Kidney tubule cell (primary cell): ENCODE results near the gene HMOX1.

Experiments used
- DNase-seq: peaks from one replicate; pipeline ENCODE4 v3.0.0-alpha.2; 2018; ENCODE audit warnings: low spot score

The HMOX1 gene, protein sequence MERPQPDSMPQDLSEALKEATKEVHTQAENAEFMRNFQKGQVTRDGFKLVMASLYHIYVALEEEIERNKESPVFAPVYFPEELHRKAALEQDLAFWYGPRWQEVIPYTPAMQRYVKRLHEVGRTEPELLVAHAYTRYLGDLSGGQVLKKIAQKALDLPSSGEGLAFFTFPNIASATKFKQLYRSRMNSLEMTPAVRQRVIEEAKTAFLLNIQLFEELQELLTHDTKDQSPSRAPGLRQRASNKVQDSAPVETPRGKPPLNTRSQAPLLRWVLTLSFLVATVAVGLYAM

DNA sequence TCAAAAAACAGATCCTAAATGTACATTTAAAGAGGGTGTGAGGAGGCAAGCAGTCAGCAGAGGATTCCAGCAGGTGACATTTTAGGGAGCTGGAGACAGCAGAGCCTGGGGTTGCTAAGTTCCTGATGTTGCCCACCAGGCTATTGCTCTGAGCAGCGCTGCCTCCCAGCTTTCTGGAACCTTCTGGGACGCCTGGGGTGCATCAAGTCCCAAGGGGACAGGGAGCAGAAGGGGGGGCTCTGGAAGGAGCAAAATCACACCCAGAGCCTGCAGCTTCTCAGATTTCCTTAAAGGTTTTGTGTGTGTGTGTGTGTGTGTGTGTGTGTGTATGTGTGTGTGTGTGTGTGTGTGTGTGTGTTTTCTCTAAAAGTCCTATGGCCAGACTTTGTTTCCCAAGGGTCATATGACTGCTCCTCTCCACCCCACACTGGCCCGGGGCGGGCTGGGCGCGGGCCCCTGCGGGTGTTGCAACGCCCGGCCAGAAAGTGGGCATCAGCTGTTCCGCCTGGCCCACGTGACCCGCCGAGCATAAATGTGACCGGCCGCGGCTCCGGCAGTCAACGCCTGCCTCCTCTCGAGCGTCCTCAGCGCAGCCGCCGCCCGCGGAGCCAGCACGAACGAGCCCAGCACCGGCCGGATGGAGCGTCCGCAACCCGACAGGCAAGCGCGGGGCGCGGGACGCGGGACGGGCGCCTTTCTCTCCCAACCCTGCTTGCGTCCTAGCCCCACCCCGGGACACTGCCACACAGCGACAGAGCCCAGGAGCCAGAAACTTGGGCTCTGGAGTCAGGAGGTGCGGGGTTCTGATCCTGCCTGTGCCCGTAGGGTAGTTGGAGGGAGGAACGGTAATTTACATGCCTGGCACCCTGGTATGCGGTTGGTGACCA lies at the start of gene HMOX1:
Gene HMOX1 (plus strand): TSS at position 560 of the 887 bp plus-strand sequence. CDS start 78 bp downstream, at position 638.
- peak; percentile 90 for DNase-seq

- no peak for DNase-seq
Measured at GRCh38 chr22:35332278-35332677, 48.6 kb upstream of the HMOX1 start.

- no peak for DNase-seq
Measured at GRCh38 chr22:35333220-35333619, 47.7 kb upstream of the HMOX1 start.

DNA sequence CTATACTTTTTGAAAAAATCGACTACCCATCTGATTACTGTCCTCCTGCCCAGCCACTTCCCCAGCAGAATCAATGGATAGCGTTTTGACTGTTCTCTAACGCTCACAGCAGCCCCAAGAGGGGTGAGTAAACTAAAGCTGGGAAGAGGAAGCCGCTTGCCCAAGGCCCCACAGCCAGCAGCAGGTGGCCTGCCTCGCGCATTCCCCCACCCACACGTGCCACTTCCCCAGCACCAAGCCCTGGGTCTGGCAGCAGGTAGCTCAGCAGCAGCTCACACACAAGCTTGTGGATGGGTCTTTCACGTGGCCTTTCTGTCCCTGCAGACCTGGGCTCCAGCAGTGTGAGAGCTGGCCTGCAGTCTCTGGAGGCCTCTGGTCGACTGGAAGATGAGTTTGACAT lies 46.9 kb upstream of the HMOX1 start:
- no peak for DNase-seq

GRCh38 chr22:35335468-35335867 lies 45.4 kb upstream of the HMOX1 start:
- no peak for DNase-seq

- no peak for DNase-seq
Measured at GRCh38 chr22:35335936-35336781, 44.7 kb upstream of the HMOX1 start.

DNA sequence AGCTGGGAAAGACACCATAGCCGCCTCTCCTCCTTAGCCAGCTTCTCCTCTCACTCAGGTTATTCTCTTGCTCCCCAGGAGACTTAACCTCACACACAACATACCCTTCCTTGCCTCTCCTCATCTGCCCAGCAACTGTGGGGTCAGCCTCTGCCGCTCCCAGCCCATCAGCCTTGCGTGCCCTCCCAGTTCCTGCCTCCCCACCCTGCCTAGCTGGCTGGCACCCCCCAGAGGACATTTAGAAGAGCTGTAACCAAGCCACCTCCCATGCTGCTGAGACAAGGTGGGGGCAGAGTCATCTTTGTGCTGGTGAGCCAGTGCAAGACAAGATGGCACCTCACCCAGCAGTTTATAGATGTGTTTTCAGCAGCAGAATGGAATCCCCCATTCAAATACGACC lies 43.0 kb upstream of the HMOX1 start:
- peak; percentile 17 for DNase-seq

DNA sequence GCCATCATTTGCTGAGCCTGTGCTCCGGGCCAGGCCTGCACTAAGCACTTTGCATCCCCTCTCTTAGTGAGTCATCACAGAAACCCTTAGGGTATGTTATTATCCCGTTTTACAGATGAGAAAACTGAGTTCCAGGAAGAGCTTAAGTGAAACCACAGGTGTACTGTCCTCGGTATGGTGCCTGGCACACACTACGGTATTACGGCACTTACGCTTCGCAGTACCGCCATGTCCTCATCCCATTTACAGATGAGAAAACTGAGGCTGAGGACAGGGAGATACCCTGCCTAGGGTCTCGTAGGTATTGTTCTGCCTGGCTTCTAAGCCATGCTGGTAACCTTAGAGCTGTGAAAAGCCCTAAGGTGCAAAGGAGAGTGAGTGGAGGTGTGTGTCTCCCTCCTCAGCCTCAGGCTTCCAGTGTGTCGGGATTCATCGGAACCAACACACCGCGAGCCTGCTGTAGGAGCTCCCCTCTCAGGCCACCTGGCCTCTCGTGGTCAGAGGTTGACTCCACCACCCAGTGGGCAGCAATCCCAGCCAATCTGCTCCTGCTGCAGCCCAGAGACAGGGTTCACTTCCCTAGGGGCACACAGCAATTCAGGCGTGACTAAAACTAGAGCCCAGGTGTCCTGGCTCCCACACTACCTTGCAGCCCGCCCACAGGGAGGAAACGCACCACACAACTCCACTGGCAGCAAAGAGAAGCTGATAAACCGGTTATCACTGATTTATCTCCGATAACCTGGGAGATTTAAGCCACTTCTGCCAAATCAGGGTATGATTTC lies 39.6 kb upstream of the HMOX1 start:
- DNase-seq = no peak

- DNase-seq = no peak
Measured at GRCh38 chr22:35342390-35342789, 38.5 kb upstream of the HMOX1 start.

GRCh38 chr22:35343664-35344550 lies 37.0 kb upstream of the HMOX1 start:
- no peak for DNase-seq

DNA sequence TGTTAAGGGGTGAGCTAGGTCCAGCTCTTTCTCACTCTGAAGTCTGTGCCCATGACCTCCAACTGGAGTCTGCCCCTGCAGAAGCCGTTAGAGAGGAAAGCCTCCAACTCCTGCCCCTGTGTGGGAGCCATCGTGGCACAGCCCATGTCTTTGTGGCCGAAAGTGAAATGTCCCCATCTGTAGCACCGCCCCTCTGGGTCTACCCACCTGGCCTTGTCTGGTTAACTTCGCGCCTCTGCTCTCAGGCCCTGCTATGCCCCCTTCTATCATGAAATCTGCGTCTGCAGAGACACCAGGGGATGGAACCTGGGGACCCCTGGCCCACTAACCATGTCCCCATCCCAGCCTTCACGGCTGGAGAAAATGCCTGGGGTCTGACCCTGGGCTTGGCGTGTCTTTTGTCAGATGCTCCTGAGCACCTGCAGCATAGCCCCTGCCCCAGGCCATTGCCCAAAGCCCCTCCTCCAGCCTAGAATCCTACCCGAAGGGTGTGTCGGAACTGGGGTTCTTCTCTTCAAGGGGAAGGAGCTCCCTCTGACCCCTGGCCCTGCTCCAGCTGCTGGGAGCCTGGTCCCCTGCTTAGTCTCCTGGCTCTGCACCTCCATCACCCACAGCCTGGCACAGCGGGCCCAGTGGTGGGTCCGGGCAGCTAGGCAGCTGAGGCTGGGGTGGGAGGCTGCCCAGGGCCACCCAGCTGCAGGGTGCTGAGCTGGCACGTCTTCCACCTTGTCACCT lies 35.8 kb upstream of the HMOX1 start:
- DNase-seq = no peak

- no peak for DNase-seq
Measured at GRCh38 chr22:35345808-35346505, 34.9 kb upstream of the HMOX1 start.

DNA sequence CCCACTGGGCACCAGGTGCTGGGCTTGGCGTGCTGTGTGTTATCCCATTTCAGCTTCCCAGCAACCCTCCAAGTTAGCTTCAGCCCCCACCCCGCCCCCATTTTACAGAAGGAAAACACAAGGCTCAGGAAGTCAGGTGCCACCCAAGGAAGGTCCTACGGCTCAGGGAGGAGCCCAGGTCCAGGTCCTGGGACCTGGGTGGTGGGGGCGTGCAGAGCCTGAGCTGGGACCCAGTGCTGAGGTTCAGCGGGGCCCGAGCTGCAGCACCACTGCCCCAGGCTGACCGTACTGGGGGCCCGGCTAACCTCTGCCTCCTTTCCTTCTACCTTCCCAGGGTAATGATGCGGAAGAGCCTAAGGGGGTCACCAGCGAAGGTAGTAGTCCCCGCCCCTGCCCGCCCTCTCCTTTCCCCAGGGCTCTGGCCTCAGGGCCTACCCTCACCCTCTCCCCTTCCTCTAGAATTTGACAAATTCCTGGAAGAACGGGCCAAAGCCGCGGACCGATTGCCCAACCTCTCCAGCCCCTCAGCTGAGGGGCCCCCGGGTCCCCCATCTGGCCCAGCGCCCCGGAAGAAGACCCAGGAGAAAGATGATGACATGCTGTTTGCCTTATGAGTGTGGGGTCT lies 34.2 kb upstream of the HMOX1 start:
- DNase-seq = no peak

DNA sequence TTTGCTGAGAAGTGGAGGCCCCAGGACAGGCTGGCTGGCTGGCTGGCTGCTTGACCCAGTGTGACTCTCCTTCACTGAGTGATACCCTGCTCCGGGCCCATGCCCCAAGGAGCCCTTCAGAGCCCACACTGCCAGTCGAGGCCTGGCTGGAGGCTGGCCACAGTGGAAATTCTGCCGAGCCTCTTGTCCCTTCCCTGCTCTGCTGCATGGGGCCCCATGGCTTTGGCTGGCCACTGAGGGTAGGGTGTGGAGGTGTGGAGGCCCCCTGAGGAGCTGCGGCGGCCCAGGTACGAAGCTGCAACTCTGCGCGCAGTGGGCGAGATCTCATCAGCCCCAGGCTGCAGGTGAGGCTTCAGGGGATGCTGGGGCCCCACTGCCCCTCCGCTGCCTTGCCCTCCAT lies 33.4 kb upstream of the HMOX1 start:
- DNase-seq = no peak

DNA sequence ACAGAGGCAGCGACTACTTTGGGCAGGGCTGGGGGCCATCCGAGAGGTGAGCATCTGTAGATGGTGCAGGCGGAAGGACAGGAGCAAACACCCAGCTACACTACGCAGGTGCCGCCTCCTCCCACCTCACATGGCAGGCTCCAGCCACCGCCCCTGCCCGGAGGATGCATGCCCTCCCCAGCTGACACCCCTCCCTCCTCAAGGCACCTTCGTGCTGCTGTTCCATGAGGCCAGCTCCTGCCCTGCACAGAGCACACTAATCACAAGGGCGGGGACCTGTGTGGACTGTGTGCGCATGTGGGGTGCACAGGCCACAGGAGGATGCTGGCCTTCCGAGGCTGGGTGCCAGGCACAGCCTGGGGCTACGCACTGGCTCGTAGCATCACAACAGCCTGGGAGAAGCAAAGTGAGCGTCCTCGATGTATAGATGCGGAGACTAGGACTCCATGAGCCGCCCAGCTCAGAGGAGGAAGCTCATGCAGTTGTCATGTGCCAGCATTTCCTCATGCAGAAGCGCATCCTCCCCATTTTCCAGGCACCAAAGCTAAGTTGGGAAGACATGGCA lies 32.8 kb upstream of the HMOX1 start:
- DNase-seq = no peak

DNA sequence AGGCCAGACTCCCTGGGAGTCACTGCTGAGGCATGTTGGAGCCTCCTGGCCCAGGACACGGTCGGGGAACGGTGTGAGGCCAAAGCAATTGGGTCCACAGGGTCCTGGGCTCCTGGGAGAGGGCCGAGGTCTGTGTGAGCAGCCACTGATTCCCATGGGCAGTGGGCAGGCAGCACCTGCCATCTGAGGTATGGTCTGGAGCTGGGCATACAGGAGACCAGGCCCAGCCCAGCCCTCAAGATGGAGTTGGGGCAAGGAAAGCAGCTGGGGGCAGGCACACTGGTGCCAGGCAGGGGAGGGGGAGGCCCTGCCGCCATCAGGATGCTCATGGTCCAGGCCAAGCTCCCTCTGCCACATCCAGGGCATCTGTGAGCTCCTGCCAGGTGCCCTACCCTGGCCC lies 32.2 kb upstream of the HMOX1 start:
- DNase-seq = no peak

GRCh38 chr22:35349368-35349703 lies 31.6 kb upstream of the HMOX1 start:
- DNase-seq = no peak

- peak; percentile 48 for DNase-seq
Measured at GRCh38 chr22:35349704-35350538, 31.0 kb upstream of the HMOX1 start.
